Liver (tissue), 3 donors: ENCODE results near the gene CEBPG.

Experiments
- ATF3 ChIP-seq: IDR thresholded peaks from 2 replicates; pipeline ENCODE4 v1.6.1; 2016; ENCODE audit warnings: antibody characterized with exemption
- EGR1 ChIP-seq, 2 donors: IDR thresholded peaks; 2 replicates each; pipeline ENCODE4 v1.6.1; 2016 to 2018; ENCODE audit warnings: antibody characterized with exemption in 2 of 2, low read depth in 2 of 2
- GABPA ChIP-seq, 2 donors: IDR thresholded peaks in 1 of 2; conservative IDR thresholded peaks in 1 of 2; 2 replicates each; pipeline ENCODE4 v1.6.1; 2016; ENCODE audit warnings: antibody characterized with exemption in 2 of 2, mild to moderate bottlenecking in 1 of 2, moderate library complexity in 1 of 2
- HNF4A ChIP-seq, 2 donors: conservative IDR thresholded peaks; 2 replicates each; pipeline ENCODE4 v1.6.1; 2016; ENCODE audit warnings: antibody characterized with exemption in 2 of 2, mild to moderate bottlenecking in 2 of 2
- HNF4G ChIP-seq: IDR thresholded peaks from 2 replicates; pipeline ENCODE4 v1.6.1; 2016; ENCODE audit warnings: antibody characterized with exemption
- JUND ChIP-seq, 2 donors: IDR thresholded peaks; 2 replicates each; pipeline ENCODE4 v1.6.1; 2016; ENCODE audit warnings: antibody characterized with exemption in 2 of 2
- RAD21 ChIP-seq, 2 donors: IDR thresholded peaks; 2 replicates each; pipeline ENCODE4 v1.6.1; 2016; ENCODE audit warnings: antibody characterized with exemption in 2 of 2, mild to moderate bottlenecking in 2 of 2
- SP1 ChIP-seq: IDR thresholded peaks from 2 replicates; pipeline ENCODE4 v1.6.1; 2018; ENCODE audit warnings: antibody characterized with exemption, mild to moderate bottlenecking
- TAF1 ChIP-seq: conservative IDR thresholded peaks from 2 replicates; pipeline ENCODE4 v1.6.1; 2016; ENCODE audit warnings: antibody characterized with exemption, mild to moderate bottlenecking
- TF ChIP-seq, protein P1 (sequence below): fragments of 150-350 bp; IDR thresholded peaks from 2 replicates; pipeline ENCODE4 v1.5.1; 2017; ENCODE audit warnings: improper control_type of control experiment, low read depth, low read length; ENCODE audit not compliant: missing input control
- TF ChIP-seq, protein P2 (sequence below): IDR thresholded peaks from 2 replicates; pipeline ENCODE4 v1.6.1; 2016; ENCODE audit warnings: antibody characterized with exemption, mild to moderate bottlenecking
- donor health status: healthy.
- donor health status: healthy.

- TF ChIP-seq, protein P1, sequence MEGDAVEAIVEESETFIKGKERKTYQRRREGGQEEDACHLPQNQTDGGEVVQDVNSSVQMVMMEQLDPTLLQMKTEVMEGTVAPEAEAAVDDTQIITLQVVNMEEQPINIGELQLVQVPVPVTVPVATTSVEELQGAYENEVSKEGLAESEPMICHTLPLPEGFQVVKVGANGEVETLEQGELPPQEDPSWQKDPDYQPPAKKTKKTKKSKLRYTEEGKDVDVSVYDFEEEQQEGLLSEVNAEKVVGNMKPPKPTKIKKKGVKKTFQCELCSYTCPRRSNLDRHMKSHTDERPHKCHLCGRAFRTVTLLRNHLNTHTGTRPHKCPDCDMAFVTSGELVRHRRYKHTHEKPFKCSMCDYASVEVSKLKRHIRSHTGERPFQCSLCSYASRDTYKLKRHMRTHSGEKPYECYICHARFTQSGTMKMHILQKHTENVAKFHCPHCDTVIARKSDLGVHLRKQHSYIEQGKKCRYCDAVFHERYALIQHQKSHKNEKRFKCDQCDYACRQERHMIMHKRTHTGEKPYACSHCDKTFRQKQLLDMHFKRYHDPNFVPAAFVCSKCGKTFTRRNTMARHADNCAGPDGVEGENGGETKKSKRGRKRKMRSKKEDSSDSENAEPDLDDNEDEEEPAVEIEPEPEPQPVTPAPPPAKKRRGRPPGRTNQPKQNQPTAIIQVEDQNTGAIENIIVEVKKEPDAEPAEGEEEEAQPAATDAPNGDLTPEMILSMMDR, result no peak
- TF ChIP-seq RAD21 (IDR thresholded peaks at IDR 0.05), result peak; percentile 41 to 61
- peak; percentile 70 to 76 for TF ChIP-seq JUND (IDR thresholded peaks at IDR 0.05)
- no peak for TF ChIP-seq TAF1
- TF ChIP-seq SP1, result peak; percentile 81
- peak; percentile 87 to 90 for TF ChIP-seq HNF4A (conservative IDR thresholded peaks at IDR 0.05)
- TF ChIP-seq, protein P2, sequence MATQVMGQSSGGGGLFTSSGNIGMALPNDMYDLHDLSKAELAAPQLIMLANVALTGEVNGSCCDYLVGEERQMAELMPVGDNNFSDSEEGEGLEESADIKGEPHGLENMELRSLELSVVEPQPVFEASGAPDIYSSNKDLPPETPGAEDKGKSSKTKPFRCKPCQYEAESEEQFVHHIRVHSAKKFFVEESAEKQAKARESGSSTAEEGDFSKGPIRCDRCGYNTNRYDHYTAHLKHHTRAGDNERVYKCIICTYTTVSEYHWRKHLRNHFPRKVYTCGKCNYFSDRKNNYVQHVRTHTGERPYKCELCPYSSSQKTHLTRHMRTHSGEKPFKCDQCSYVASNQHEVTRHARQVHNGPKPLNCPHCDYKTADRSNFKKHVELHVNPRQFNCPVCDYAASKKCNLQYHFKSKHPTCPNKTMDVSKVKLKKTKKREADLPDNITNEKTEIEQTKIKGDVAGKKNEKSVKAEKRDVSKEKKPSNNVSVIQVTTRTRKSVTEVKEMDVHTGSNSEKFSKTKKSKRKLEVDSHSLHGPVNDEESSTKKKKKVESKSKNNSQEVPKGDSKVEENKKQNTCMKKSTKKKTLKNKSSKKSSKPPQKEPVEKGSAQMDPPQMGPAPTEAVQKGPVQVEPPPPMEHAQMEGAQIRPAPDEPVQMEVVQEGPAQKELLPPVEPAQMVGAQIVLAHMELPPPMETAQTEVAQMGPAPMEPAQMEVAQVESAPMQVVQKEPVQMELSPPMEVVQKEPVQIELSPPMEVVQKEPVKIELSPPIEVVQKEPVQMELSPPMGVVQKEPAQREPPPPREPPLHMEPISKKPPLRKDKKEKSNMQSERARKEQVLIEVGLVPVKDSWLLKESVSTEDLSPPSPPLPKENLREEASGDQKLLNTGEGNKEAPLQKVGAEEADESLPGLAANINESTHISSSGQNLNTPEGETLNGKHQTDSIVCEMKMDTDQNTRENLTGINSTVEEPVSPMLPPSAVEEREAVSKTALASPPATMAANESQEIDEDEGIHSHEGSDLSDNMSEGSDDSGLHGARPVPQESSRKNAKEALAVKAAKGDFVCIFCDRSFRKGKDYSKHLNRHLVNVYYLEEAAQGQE, result peak; percentile 50
- peak in 1 of 2 donors; percentile 29 for TF ChIP-seq EGR1 (IDR thresholded peaks at IDR 0.05; ENCODE audit: low read depth in 2 of 2)
- no peak for TF ChIP-seq ATF3
- TF ChIP-seq GABPA (IDR thresholded peaks at IDR 0.05 in 1 of 2, conservative IDR thresholded peaks at IDR 0.05 in 1 of 2), result peak in 1 of 2 donors; percentile 30
- TF ChIP-seq HNF4G, result peak; percentile 71
These were observed 2.9 kb downstream of the CEBPG start for GRCh38 chr19:33376423-33376822.
